Osteoblast (primary cell): ENCODE results near the gene ESRP2. TPM values are rescaled to one million over a fixed set of nuclear protein-coding genes. Genes with fewer than 3 reads are reported as not detected.

Source experiments
- DNase-seq: peaks from one replicate; pipeline ENCODE4 v3.0.0; 2011; ENCODE audit warnings: low spot score, mixed read lengths; ENCODE audit not compliant: insufficient read length; ENCODE audit errors: missing footprints
- H2AFZ ChIP-seq: 2 replicates; pipeline ENCODE4 v1.6.0; 2011; ENCODE audit warnings: mild to moderate bottlenecking, low read length
- H3K27ac ChIP-seq: 2 replicates; pipeline ENCODE4 v1.5.1; 2011; ENCODE audit warnings: mild to moderate bottlenecking, low read depth, low read length, moderate library complexity
- H3K27me3 ChIP-seq: 2 replicates; pipeline ENCODE4 v1.6.0; 2012; ENCODE audit warnings: mild to moderate bottlenecking, control low read depth, inconsistent platforms, low read length, moderate library complexity; ENCODE audit not compliant: insufficient read depth
- H3K36me3 ChIP-seq: 2 replicates; pipeline ENCODE4 v1.5.1; 2011; ENCODE audit warnings: mild to moderate bottlenecking, low read length, control low read depth, moderate library complexity; ENCODE audit not compliant: insufficient read depth
- H3K4me1 ChIP-seq: 2 replicates; pipeline ENCODE4 v1.5.1; 2011; ENCODE audit warnings: mild to moderate bottlenecking, low read length, control low read depth, moderate library complexity; ENCODE audit not compliant: insufficient read depth
- H3K4me2 ChIP-seq: 2 replicates; pipeline ENCODE4 v1.6.0; 2011; ENCODE audit warnings: mild to moderate bottlenecking, low read length; ENCODE audit not compliant: insufficient read depth
- H3K4me3 ChIP-seq: fragments of 200-600 bp; sonication (generic); 3 replicates; pipeline ENCODE4 v1.5.1; 2012; ENCODE audit warnings: mild to moderate bottlenecking, low read length, inconsistent platforms; ENCODE audit not compliant: insufficient read depth
- H3K79me2 ChIP-seq: 2 replicates; pipeline ENCODE4 v1.6.0; 2012; ENCODE audit warnings: mild to moderate bottlenecking, low read length, control low read depth, inconsistent platforms; ENCODE audit not compliant: insufficient read depth
- H3K9me3 ChIP-seq: 2 replicates; pipeline ENCODE4 v1.5.1; 2011; ENCODE audit warnings: low read depth, low read length, control low read depth
- H4K20me1 ChIP-seq: 2 replicates; pipeline ENCODE4 v1.6.0; 2012; ENCODE audit warnings: mild to moderate bottlenecking, low read length, control low read depth; ENCODE audit not compliant: insufficient read depth
- CTCF ChIP-seq: IDR thresholded peaks from 2 replicates; pipeline ENCODE4 v1.5.1; 2011; ENCODE audit warnings: mild to moderate bottlenecking, low read depth, low read length, moderate library complexity; ENCODE audit errors: extremely low read depth
- total RNA-seq: library from RNA; depleted of rRNA; stranded (reverse); fragments of >200 nt; gene quantifications from 2 replicates; pipeline ENCODE4 v1.2.3, GENCODE V29; 2012

ESRP2 gene
- total RNA-seq, 1 donor: under 0.01 TPM

- peaks cover 11% of the 10 kb centered on the region for H3K4me1 ChIP-seq
- peak; percentile 66 for DNase-seq
- H3K27me3 ChIP-seq: no peaks in the 10 kb centered on the region
- no peak for TF ChIP-seq CTCF
- no peak overlapping the region for H3K4me2 ChIP-seq
- H3K27ac ChIP-seq: peak overlapping the region; percentile 5
- no peak overlapping the region for H3K4me3 ChIP-seq
- H4K20me1 ChIP-seq: peaks cover 4% of the 10 kb centered on the region
- H2AFZ ChIP-seq: no peak overlapping the region
- H3K9me3 ChIP-seq: no peaks in the 10 kb centered on the region
- peaks cover 5% of the 10 kb centered on the region for H3K36me3 ChIP-seq
- no peaks in the 10 kb centered on the region for H3K79me2 ChIP-seq
These were observed 8.6 kb downstream of the ESRP2 start for GRCh38 chr16:68227183-68227793.

- no peak for TF ChIP-seq CTCF
- no peak for DNase-seq
- H3K4me3 ChIP-seq: no peak overlapping the region
These were observed 9.8 kb downstream of the ESRP2 start for GRCh38 chr16:68226116-68226515.

GRCh38 chr16:68223072-68223471 lies 12.9 kb downstream of the ESRP2 start:
- Histone ChIP-seq H3K27ac (no peak overlapping the region), H3K4me2 (no peak overlapping the region), H3K79me2 (no peaks in the 10 kb centered on the region), H4K20me1 (no peaks in the 10 kb centered on the region), H3K4me3 (no peak overlapping the region), H3K4me1 (peaks cover 4% of the 10 kb centered on the region), H3K9me3 (no peaks in the 10 kb centered on the region), H3K36me3 (peaks cover 5% of the 10 kb centered on the region), H3K27me3 (no peaks in the 10 kb centered on the region), H2AFZ (no peak overlapping the region)
- no peak for DNase-seq
- TF ChIP-seq CTCF: no peak

More at GRCh38 chr16:68226116-68226515, 9.8 kb downstream of the ESRP2 start:
- peaks cover 11% of the 10 kb centered on the region for H3K4me1 ChIP-seq
- no peaks in the 10 kb centered on the region for H3K9me3 ChIP-seq
- no peak overlapping the region for H3K27ac ChIP-seq
- H3K36me3 ChIP-seq: peaks cover 5% of the 10 kb centered on the region
- H2AFZ ChIP-seq: no peak overlapping the region
- no peaks in the 10 kb centered on the region for H3K79me2 ChIP-seq
- H3K27me3 ChIP-seq: no peaks in the 10 kb centered on the region
- H3K4me2 ChIP-seq: no peak overlapping the region
- peaks cover 4% of the 10 kb centered on the region for H4K20me1 ChIP-seq

GRCh38 chr16:68219725-68220351 lies 16.1 kb downstream of the ESRP2 start:
- DNase-seq: peak; percentile 43
- Histone ChIP-seq H3K4me3 (no peak overlapping the region), H3K27ac (no peak overlapping the region), H3K27me3 (no peaks in the 10 kb centered on the region), H3K9me3 (no peaks in the 10 kb centered on the region), H4K20me1 (no peaks in the 10 kb centered on the region), H3K79me2 (no peaks in the 10 kb centered on the region), H3K36me3 (no peaks in the 10 kb centered on the region), H3K4me2 (no peak overlapping the region), H2AFZ (no peak overlapping the region), H3K4me1 (no peaks in the 10 kb centered on the region)
- no peak for TF ChIP-seq CTCF
